ENCODE data around the gene WFS1. TPM values are rescaled to one million over a fixed set of nuclear protein-coding genes. Genes with fewer than 3 reads are reported as not detected.

Gene WFS1
- total RNA-seq, 1 donor, result 0.42 TPM

DNA sequence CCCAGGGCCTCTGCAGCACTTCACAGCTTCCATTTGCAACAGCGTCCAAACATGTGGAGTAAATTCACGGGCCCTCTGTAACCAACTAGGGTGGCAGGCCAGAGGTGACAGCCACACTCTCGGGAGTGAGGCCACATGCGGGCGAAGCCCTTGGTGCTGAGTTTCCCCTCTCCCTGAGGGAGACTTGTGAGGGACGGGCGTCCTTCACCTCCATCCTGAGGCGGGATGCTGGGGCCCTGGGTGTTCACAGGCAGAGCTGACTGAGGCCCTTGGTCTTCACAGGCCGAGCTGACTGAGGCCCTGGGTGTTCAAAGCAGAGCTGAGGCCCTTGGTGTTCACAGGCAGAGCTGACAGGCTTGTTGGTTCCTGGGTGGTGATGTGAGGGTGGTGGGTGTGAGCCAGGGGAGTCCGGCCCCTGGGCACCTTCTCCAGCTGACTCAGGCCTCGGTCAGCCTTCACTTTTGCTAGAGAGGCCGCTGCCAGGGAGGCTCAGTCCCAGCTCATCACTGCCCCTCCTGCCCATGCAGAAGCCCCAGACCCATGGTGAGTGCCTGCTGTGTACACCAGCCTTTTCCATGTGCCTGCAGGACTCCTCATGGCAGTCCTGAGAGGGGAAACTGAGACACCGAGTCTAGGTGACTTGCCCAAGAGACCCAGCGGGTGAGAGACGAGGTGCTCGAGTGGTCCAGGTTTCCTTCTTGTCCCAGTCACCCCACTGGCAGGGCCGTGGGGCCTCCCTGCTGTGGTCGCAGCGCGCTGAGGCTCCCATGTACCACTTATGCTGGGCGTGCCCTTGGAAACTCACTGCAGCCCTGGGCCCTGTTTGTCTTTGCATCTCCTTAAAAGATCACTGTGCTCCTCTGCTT lies 8.5 kb downstream of the WFS1 start:
- Histone ChIP-seq H3K4me3 (ENCODE audit: low read length) (no peak overlapping the region), H3K9me3 (ENCODE audit: low read depth, low read length) (no peaks in the 10 kb centered on the region), H3K27me3 (ENCODE audit: insufficient read depth, low read length) (no peaks in the 10 kb centered on the region), H3K4me1 (ENCODE audit: insufficient read depth, low read length) (peaks cover 11% of the 10 kb centered on the region)

DNA sequence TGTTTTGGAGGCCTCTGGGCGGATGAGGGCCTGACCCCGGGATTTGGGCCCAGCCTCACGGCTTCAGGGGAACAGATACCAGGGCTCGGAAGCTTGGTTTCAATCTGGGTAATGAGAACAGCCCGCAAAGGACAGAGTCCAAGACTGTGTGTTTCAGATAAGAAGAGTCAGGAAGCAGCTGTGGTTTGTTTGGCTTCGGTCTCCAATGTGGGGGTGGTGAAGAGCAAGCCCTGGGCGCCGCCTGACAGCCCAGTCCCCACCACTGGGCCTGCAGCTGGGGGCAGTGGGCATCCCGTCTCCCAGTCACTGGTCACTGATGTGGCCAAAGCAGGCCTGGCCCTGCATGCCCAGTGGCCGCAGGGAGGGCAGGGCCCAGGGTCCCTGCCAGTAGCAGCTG lies 9.1 kb downstream of the WFS1 start:
- Histone ChIP-seq H3K4me1 (ENCODE audit: insufficient read depth, low read length) (peaks cover 11% of the 10 kb centered on the region), H3K4me3 (ENCODE audit: low read length) (no peak overlapping the region)

GRCh38 chr4:6279582-6280289 lies 10.1 kb downstream of the WFS1 start:
- H3K27me3 ChIP-seq (ENCODE audit: insufficient read depth, low read length), result no peaks in the 10 kb centered on the region
- H3K4me1 ChIP-seq (ENCODE audit: insufficient read depth, low read length), result peaks cover 11% of the 10 kb centered on the region
- no peaks in the 10 kb centered on the region for H3K9me3 ChIP-seq (ENCODE audit: low read depth, low read length)
- H3K4me3 ChIP-seq (ENCODE audit: low read length), result no peak overlapping the region

More for the DNA sequence above, 9.1 kb downstream of the WFS1 start:
- Histone ChIP-seq H3K9me3 (ENCODE audit: low read depth, low read length) (no peaks in the 10 kb centered on the region), H3K27me3 (ENCODE audit: insufficient read depth, low read length) (no peaks in the 10 kb centered on the region)

DNA sequence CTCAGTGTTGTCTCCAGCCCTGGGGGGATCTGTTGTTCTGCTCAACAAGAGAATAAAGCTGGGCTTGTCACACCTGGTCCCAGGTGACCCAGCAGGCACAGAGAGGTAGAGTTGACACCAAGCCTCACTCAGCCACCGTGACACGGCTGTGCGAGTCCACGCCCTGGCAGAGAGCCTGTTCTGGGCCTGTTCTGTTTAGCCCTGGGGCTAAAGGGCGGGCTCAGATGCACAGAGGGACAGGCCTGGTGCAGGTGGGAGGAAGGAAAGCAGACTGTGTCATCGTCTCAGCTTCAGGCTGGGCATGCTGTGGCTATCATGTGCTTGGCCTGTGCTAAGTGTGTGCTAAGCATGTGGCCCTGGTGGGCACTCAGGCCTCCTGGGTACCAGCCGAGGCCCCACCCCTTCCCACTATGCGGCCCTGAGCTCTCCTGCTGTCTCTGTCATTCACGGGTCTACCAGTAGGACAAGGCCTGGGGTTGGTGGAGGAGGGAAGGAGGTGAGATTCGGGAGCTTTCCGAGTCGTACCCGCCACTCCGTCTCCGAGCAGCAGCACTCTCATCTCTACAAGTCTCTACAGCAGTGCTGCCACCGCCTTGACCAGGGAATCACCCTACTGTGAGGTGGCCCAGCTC lies 10.8 kb downstream of the WFS1 start:
- H3K4me1 ChIP-seq (ENCODE audit: insufficient read depth, low read length), result peaks cover 11% of the 10 kb centered on the region
- no peak overlapping the region for H3K4me3 ChIP-seq (ENCODE audit: low read length)

DNA sequence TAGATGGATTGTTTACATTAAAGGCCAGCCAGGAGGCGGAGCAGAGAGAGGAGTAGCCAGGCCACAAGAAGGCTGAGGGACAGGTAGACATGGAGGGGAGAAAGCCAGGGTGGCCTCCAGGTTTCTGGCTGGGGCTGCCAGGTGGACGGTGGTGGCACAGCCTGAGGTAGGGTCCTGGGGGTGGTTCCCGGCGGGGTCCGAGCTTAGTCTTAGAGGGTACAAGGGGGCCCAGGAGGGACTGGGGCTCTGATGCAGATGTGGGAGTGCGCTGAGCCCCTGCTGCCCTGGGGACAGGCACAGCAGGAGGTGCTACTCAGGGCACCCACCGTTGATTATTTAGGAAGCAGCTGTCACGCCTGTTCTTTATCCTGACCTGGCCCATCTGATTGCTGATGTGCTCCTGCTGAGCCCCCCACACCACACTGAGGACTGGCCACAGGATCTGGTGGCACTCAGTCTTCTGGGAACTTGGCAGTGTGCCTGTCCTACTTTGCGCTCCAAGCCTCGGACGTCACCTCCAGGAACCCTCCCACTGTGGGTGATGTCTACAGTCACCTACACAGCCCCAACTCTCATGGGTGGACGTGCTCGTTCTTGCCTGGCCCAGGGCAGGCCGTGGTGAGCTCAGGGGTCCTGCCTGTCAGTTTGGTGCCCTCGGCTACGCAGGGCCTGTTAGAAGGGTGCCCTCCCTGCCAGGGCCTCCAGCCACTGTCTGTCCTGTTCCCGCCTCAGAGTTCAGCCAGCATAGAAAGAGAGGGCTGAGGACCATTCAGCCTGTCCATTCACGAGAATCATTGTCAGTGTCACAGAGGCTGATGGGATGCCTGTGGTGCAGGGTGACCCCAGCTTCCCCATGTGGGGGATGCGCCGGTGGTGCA lies 12.0 kb downstream of the WFS1 start:
- peaks cover 11% of the 10 kb centered on the region for H3K4me1 ChIP-seq (ENCODE audit: insufficient read depth, low read length)
- H3K27me3 ChIP-seq (ENCODE audit: insufficient read depth, low read length), result no peaks in the 10 kb centered on the region
- H3K4me3 ChIP-seq (ENCODE audit: low read length), result no peak overlapping the region
- no peaks in the 10 kb centered on the region for H3K9me3 ChIP-seq (ENCODE audit: low read depth, low read length)

More for the DNA sequence above, 10.8 kb downstream of the WFS1 start:
- Histone ChIP-seq H3K9me3 (ENCODE audit: low read depth, low read length) (no peaks in the 10 kb centered on the region), H3K27me3 (ENCODE audit: insufficient read depth, low read length) (no peaks in the 10 kb centered on the region)

- no peaks in the 10 kb centered on the region for H3K27me3 ChIP-seq (ENCODE audit: insufficient read depth, low read length)
- H3K4me3 ChIP-seq (ENCODE audit: low read length), result no peak overlapping the region
- peaks cover 11% of the 10 kb centered on the region for H3K4me1 ChIP-seq (ENCODE audit: insufficient read depth, low read length)
- no peaks in the 10 kb centered on the region for H3K9me3 ChIP-seq (ENCODE audit: low read depth, low read length)
These were observed 12.7 kb downstream of the WFS1 start for GRCh38 chr4:6282314-6282771.

DNA sequence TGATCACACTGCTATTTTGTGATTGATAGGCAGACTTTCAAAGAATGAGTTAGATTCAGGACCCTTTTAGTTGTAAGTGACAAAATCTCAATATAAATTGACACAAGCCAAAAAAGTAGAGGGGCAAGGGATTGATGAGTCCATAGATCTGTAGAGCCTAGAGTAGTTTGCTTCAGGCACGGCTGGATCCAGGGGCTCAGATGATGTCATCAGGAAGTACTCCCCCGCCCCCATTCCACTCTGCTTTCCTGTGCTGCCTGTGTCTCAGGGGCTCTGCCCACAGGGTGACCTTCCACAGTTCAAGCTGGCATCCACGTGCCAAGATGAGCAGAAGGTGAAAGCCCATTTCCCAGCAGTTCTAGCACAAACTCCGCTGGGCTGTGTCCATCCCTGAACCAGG lies 13.6 kb downstream of the WFS1 start:
- H3K9me3 ChIP-seq (ENCODE audit: low read depth, low read length), result no peaks in the 10 kb centered on the region
- H3K27me3 ChIP-seq (ENCODE audit: insufficient read depth, low read length), result no peaks in the 10 kb centered on the region
- peaks cover 9% of the 10 kb centered on the region for H3K4me1 ChIP-seq (ENCODE audit: insufficient read depth, low read length)
- no peak overlapping the region for H3K4me3 ChIP-seq (ENCODE audit: low read length)

DNA sequence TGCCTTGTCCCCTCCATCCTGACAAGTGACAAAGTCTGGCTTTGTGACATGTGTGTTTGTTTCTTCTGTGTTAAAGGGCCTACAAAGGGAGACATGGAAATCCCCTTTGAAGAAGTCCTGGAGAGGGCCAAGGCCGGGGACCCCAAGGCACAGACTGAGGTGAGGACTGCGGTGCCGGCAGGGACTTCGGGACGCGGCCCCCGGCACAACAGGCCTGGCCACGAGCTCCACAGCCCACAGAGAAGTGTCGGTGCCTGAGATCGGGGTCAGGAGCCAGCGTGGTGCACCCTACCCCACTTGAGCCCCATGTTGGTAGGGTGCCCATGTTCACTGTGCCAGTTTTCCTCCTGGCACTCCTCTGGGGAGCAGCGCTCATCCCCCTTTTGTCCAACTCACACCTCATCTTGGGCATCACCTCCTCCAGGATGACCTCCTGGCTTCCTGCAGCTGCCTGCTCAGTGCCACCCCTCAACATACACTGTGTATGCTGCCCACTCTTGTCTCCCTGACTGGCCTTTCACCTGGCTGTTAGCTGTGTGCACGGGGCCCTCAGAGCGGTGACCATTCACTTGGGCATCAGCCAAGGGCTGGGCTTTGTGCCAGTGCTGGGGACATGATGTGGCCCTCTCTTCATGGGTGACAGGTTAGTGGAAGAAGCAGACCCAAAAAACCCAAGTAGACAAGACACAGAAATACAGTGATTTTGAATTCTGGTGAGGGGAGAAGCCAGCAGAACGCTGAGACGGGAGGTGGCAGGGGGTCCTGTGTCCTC lies 17.6 kb downstream of the WFS1 start:
- Histone ChIP-seq H3K27me3 (ENCODE audit: insufficient read depth, low read length) (no peaks in the 10 kb centered on the region), H3K4me3 (ENCODE audit: low read length) (no peak overlapping the region), H3K4me1 (ENCODE audit: insufficient read depth, low read length) (no peaks in the 10 kb centered on the region), H3K9me3 (ENCODE audit: low read depth, low read length) (no peaks in the 10 kb centered on the region)

- no peak overlapping the region for H3K4me3 ChIP-seq (ENCODE audit: low read length)
- no peaks in the 10 kb centered on the region for H3K4me1 ChIP-seq (ENCODE audit: insufficient read depth, low read length)
- no peaks in the 10 kb centered on the region for H3K9me3 ChIP-seq (ENCODE audit: low read depth, low read length)
- H3K27me3 ChIP-seq (ENCODE audit: insufficient read depth, low read length), result no peaks in the 10 kb centered on the region
These were observed 18.7 kb downstream of the WFS1 start for GRCh38 chr4:6288342-6288741.

- Histone ChIP-seq H3K27me3 (ENCODE audit: insufficient read depth, low read length) (no peaks in the 10 kb centered on the region), H3K4me3 (ENCODE audit: low read length) (no peak overlapping the region), H3K9me3 (ENCODE audit: low read depth, low read length) (no peaks in the 10 kb centered on the region), H3K4me1 (ENCODE audit: insufficient read depth, low read length) (no peaks in the 10 kb centered on the region)
These were observed 19.2 kb downstream of the WFS1 start for GRCh38 chr4:6288871-6289270.

DNA sequence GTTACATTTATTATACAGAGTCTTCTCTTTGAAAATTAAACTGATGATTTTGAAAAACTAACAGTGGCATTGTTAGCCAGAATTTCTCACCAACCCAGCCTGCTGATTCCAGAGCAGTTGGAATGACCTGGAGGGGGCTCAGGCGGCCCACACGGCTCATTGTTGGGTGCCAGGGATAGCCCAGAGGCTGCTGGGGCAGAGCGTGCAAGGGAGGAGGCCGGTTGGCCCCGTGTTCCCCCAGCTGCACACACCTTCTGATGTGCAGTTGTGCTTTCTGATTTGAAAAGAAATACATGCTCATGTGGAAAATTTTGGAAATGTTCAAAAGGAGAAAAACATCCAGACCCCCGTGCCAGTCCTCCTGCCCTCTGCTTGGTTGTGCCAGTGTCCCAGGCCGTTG lies 20.6 kb downstream of the WFS1 start:
- no peaks in the 10 kb centered on the region for H3K4me1 ChIP-seq (ENCODE audit: insufficient read depth, low read length)
- H3K9me3 ChIP-seq (ENCODE audit: low read depth, low read length), result no peaks in the 10 kb centered on the region
- no peak overlapping the region for H3K4me3 ChIP-seq (ENCODE audit: low read length)
- no peaks in the 10 kb centered on the region for H3K27me3 ChIP-seq (ENCODE audit: insufficient read depth, low read length)

DNA sequence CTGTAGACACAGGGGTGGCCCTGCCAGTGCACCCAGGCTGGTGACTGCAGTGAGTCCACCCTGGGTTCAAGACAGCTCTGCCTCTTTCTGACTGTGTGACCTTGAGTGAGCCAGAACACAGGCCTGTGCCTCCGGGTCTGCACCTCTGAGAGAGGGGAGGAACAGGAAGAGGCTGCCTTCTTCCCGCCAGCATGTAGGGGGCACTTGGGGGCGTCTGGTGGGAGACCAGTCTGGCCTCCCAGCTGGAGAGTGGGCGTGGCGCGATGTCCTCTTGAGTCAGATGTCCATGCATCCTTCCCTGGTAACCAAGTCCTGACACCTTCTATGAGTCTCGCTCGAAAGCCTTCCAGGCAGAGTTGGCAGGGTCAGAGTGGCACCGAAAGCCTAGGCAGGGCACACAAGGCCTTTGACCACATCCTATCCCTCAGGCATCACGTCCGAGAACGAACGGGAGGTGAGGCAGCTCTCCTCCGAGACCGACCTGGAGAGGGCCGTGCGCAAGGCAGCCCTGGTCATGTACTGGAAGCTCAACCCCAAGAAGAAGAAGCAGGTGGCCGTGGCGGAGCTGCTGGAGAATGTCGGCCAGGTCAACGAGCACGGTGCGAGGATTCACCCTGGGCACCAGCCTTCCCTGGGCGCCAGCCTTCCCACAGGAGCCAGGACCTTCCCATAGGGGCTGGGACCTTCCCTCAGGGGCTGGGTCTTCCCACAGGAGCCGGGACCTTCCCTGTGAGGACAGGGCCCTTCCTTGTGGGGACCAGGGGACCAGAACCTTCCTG lies 21.3 kb downstream of the WFS1 start:
- no peaks in the 10 kb centered on the region for H3K4me1 ChIP-seq (ENCODE audit: insufficient read depth, low read length)
- no peaks in the 10 kb centered on the region for H3K27me3 ChIP-seq (ENCODE audit: insufficient read depth, low read length)
- H3K9me3 ChIP-seq (ENCODE audit: low read depth, low read length), result no peaks in the 10 kb centered on the region
- H3K4me3 ChIP-seq (ENCODE audit: low read length), result no peak overlapping the region

DNA sequence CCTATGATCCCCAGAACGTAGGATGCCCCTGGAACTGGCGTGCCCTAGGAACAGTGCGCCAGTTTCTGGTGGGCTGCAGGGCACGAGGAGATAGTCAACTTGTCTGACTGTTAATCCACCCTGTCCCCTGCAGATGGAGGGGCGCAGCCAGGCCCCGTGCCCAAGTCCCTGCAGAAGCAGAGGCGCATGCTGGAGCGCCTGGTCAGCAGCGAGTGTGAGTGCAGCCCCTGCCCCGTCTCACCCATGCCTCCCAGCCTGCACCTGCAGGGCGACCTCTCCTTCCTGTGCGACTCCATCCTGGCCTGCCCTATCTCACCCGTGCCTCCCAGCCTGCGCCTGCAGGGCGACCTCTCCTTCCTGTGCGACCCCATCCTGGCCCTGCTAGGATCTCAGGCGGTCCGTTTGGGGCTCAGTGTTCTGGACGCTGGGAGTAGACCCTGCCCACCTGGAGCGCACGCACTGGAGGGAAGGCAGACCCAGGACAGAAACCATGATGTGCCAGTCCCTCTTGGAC lies 22.2 kb downstream of the WFS1 start:
- H3K4me1 ChIP-seq (ENCODE audit: insufficient read depth, low read length), result no peaks in the 10 kb centered on the region
- no peak overlapping the region for H3K4me3 ChIP-seq (ENCODE audit: low read length)
- H3K9me3 ChIP-seq (ENCODE audit: low read depth, low read length), result no peaks in the 10 kb centered on the region
- H3K27me3 ChIP-seq (ENCODE audit: insufficient read depth, low read length), result no peaks in the 10 kb centered on the region

All from mononuclear cell (primary cell).